SH-SY5Y (cell line): ENCODE data around the gene IRF2BP2.

ENCODE experiments used
- GATA2 ChIP-seq: IDR thresholded peaks from 2 replicates; pipeline ENCODE4 v1.6.1; 2011; ENCODE audit warnings: mild to moderate bottlenecking, low read depth, low read length
- GATA3 ChIP-seq: IDR thresholded peaks from 2 replicates; pipeline ENCODE4 v1.6.1; 2011; ENCODE audit warnings: low read depth, mild to moderate bottlenecking, low read length, moderate library complexity

The IRF2BP2 gene

GRCh38 chr1:234610061-234610665 is at the start of gene IRF2BP2:
Gene IRF2BP2, minus strand, starts transcription at chr1:234610178. Its CDS starts 684 bp downstream, at chr1:234609494.
- TF ChIP-seq GATA3 (no peak), GATA2 (no peak)

- TF ChIP-seq GATA3 (no peak), GATA2 (no peak)
Measured at GRCh38 chr1:234659538-234659937, 49.6 kb upstream of the IRF2BP2 start.

GRCh38 chr1:234658138-234658537 is 48.2 kb upstream of the IRF2BP2 start:
- no peak for TF ChIP-seq GATA3
- no peak for TF ChIP-seq GATA2

DNA sequence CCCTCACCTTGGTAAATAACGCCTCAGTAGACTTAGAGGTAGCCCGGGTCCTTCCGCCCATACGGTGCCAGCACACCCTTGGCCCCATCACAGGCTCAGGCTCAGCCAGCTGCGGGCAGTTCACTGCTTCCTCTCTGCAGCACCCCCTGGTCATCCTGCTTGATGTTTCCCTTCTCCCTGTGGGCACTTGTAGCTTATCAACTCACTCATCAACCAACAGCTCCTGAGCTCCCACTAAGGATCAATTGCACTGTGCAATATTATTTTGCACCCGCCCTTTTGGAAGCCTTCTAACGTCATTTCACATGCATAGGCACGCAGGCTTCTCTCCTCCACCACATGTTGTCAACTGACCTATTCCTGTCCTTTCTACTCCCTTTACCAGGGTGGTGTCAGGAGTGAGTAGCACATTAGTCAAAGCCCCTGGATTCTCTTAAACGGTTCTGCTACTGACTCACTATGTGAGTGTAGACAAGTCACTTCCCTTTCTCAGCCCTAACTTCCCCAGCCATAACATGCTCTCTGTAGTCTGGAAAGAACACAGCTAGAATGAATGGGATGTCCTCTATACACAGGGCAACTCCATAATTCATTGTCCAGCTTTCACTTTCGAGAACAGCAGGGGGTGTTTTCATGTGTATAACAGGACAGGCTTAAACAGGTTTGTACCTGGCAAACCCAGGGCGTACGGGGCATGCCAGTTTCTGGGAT is 47.1 kb upstream of the IRF2BP2 start:
- peak; percentile 65 for TF ChIP-seq GATA2
- TF ChIP-seq GATA3, result no peak

GRCh38 chr1:234656070-234656895 is 46.3 kb upstream of the IRF2BP2 start:
- no peak for TF ChIP-seq GATA3
- no peak for TF ChIP-seq GATA2

DNA sequence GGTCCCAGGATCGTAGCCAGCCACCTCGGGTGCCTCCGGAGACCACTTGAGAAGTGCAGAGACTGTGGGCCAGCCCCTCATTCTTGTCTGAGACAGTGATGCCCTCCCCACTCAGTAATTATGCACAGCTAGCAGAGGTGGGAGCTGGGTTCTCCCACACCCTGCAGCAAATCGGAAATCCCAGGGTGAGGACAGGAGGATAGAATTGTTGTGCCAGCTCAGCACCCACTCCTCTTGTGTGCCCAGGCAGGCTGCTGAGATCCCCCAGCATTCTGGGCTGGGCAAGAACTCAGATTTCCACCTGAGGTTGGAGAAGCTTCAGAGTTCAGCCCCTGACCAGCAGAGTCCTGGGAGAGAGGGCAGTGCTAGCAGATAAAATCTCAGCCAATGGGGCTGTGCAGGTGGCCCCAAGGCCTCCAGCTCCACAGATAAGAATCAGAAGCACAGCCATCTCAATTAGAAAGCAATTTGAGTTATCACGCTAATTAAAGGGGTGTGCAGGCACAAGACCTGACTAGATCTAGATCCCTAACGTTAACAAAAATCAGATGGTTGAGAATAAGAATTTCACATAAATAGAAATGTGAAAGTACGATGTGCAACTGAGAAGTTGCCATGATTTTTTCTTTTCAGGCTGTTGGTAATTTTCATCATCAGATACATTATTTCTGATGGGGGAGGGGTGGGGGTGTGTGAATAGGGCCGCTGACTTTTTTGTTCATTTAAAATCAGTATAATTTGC is 45.5 kb upstream of the IRF2BP2 start:
- TF ChIP-seq GATA2, result peak; percentile 100
- peak; percentile 100 for TF ChIP-seq GATA3

- TF ChIP-seq GATA2, result no peak
- TF ChIP-seq GATA3, result no peak
Measured at GRCh38 chr1:234654002-234654733, 44.2 kb upstream of the IRF2BP2 start.

DNA sequence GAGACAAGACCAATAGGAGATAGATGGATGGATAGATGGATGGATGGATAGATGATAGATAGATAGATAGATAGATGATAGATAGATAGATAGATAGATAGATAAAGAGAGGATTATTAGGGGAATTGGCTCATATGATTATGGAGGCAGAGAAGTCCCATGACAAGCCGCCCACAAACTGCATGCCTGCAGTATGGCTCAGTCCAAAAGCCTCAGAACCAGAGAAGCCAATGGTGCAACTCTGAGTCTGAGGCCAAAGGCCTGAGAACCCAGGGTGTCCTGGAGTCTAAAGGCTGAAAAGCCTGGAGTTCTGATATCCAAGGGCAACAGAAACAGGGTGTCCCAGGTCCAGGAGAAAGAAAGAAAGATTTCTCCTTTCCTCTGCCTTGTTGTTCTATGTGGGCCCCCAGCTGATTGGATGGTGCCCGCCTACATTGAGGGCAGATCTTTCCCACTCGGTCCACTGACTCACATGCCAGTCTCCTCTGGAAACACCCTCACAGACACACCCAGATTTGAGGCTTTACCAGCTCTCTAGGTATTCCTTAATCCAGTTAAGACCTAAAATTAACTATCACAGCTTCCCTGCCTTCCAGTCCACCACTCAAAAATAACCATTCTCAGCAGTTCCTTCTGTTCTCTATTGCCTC is 39.6 kb upstream of the IRF2BP2 start:
- TF ChIP-seq GATA3 (no peak), GATA2 (no peak)

DNA sequence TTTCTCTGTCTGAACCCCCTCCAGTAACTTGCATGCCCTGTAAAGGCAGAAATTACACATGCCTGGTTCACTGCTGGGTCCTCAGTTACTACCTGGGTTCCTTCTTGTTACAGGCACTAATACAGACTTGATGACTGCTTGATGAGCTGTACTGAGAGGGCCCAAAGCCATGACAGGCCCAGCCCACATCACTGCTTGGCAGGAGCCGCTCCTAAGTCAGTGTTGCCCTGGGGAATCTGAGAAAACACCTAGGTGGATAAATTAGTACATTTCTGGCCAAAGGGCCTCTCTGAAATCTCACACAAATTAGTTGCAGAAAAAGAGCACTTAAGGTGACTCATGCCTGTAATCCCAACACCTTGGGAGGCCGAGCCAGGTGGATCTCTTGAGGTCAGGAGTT is 37.8 kb upstream of the IRF2BP2 start:
- TF ChIP-seq GATA3 (no peak), GATA2 (no peak)

GRCh38 chr1:234647245-234647644 is 37.3 kb upstream of the IRF2BP2 start:
- no peak for TF ChIP-seq GATA3
- TF ChIP-seq GATA2, result no peak

DNA sequence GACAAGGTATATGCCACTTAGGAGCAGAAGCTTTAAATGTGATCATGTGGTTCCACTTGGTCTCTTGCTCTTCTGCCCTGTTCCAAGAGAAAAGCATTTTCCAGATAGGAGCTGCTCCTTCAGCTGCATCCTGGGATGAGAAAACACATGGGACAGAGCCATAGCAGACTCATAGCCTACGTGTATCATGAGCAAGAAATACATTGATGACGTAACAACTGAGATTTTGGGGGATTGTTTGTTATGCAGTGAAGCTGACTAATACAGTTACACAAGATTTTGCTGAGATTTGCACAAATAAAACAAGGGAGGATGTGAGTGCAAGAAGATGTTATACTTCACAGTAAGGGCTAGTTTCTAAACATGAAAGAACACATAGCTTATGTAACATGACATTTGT is 36.0 kb upstream of the IRF2BP2 start:
- TF ChIP-seq GATA3 (no peak), GATA2 (no peak)

DNA sequence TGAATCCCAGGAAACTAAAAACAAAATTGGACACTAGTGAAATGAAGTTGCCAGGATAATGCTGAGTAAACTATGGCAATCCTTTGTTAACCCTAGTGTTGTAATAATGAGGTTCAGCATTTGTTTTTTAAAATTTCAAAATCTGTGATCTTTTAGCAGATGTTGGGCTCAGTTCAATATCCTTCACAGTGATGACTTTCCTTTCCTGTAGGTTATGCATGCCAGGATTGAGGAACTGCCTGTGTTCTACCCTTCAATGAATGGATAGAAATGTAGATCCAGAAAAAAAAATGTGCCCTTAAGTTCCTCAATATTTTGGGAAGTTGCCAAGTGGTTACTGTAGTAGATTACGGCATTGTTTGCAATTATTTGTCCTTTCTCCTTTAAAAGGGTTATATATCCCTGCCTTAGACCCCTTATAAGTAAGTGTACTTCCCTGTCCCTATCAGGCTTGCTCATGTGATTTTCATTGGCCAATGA is 35.5 kb upstream of the IRF2BP2 start:
- TF ChIP-seq GATA2 (no peak), GATA3 (no peak)

GRCh38 chr1:234644928-234645327 is 35.0 kb upstream of the IRF2BP2 start:
- no peak; the same call in 1 of the 2 replicates for TF ChIP-seq GATA3
- TF ChIP-seq GATA2, result no peak

DNA sequence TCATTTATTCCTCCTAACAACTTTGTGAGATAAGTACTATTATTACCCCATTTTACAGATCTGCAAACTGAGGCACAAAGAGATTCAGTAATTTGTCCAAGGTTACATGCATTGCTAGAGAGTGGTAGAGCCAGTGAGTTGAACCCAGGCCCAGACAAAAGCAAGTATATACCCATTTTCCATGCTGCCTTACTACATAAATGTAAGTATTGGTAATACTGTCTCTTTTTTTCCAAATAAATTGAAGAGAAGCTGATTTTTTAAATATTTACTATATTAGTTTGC is 33.8 kb upstream of the IRF2BP2 start:
- TF ChIP-seq GATA3 (no peak), GATA2 (no peak)
